ENCODE results near the gene KRT2.

Gene KRT2

GRCh38 chr12:52669426-52669825 is 17.4 kb upstream of the KRT2 start:
- DNase-seq (ENCODE audit: low read depth): no peak
- no peak overlapping the region for H3K4me3 ChIP-seq (ENCODE audit: low read depth, low read length)

GRCh38 chr12:52667931-52668330 is 15.9 kb upstream of the KRT2 start:
- DNase-seq (ENCODE audit: low read depth): no peak
- no peak overlapping the region for H3K4me3 ChIP-seq (ENCODE audit: low read depth, low read length)

- DNase-seq (ENCODE audit: low read depth): no peak
- H3K4me3 ChIP-seq (ENCODE audit: low read depth, low read length): no peak overlapping the region
Observed at GRCh38 chr12:52667509-52667908, 15.5 kb upstream of the KRT2 start.

- DNase-seq (ENCODE audit: low read depth): no peak
- H3K4me3 ChIP-seq (ENCODE audit: low read depth, low read length): no peak overlapping the region
Observed at GRCh38 chr12:52666471-52666870, 14.5 kb upstream of the KRT2 start.

- no peak overlapping the region for H3K4me3 ChIP-seq (ENCODE audit: low read depth, low read length)
- DNase-seq (ENCODE audit: low read depth): no peak
Observed at GRCh38 chr12:52663420-52663819, 11.4 kb upstream of the KRT2 start.

- no peak for DNase-seq (ENCODE audit: low read depth)
- H3K4me3 ChIP-seq (ENCODE audit: low read depth, low read length): no peak overlapping the region
Observed at GRCh38 chr12:52662918-52663229, 10.9 kb upstream of the KRT2 start.

- no peak for DNase-seq (ENCODE audit: low read depth)
- no peak overlapping the region for H3K4me3 ChIP-seq (ENCODE audit: low read depth, low read length)
Observed at GRCh38 chr12:52662093-52662917, 10.3 kb upstream of the KRT2 start.

- no peak overlapping the region for H3K4me3 ChIP-seq (ENCODE audit: low read depth, low read length)
- DNase-seq (ENCODE audit: low read depth): no peak
Observed at GRCh38 chr12:52661668-52662067, 9.7 kb upstream of the KRT2 start.

- no peak overlapping the region for H3K4me3 ChIP-seq (ENCODE audit: low read depth, low read length)
- DNase-seq (ENCODE audit: low read depth): no peak
Observed at GRCh38 chr12:52660934-52661499, 9.0 kb upstream of the KRT2 start.

- DNase-seq (ENCODE audit: low read depth): no peak
- H3K4me3 ChIP-seq (ENCODE audit: low read depth, low read length): no peak overlapping the region
Observed at GRCh38 chr12:52659951-52660350, 7.9 kb upstream of the KRT2 start.

GRCh38 chr12:52659395-52659794 is 7.4 kb upstream of the KRT2 start:
- no peak overlapping the region for H3K4me3 ChIP-seq (ENCODE audit: low read depth, low read length)

GRCh38 chr12:52658196-52658595 is 6.2 kb upstream of the KRT2 start:
- H3K4me3 ChIP-seq (ENCODE audit: low read depth, low read length): no peak overlapping the region
- DNase-seq (ENCODE audit: low read depth): no peak

More at GRCh38 chr12:52659395-52659794, 7.4 kb upstream of the KRT2 start:
- no peak for DNase-seq (ENCODE audit: low read depth)

GRCh38 chr12:52657250-52657902 is 5.4 kb upstream of the KRT2 start:
- DNase-seq (ENCODE audit: low read depth): no peak
- no peak overlapping the region for H3K4me3 ChIP-seq (ENCODE audit: low read depth, low read length)

- DNase-seq (ENCODE audit: low read depth): no peak
- H3K4me3 ChIP-seq (ENCODE audit: low read depth, low read length): no peak overlapping the region
Observed at GRCh38 chr12:52656616-52657015, 4.6 kb upstream of the KRT2 start.

GRCh38 chr12:52655720-52656124 is 3.7 kb upstream of the KRT2 start:
- DNase-seq (ENCODE audit: low read depth): no peak
- H3K4me3 ChIP-seq (ENCODE audit: low read depth, low read length): no peak overlapping the region

- no peak for DNase-seq (ENCODE audit: low read depth)
- no peak overlapping the region for H3K4me3 ChIP-seq (ENCODE audit: low read depth, low read length)
Observed at GRCh38 chr12:52655251-52655650, 3.2 kb upstream of the KRT2 start.

GRCh38 chr12:52650520-52651081 is 1.4 kb downstream of the KRT2 start:
- H3K4me3 ChIP-seq (ENCODE audit: low read depth, low read length): no peak overlapping the region
- no peak for DNase-seq (ENCODE audit: low read depth)

- H3K4me3 ChIP-seq (ENCODE audit: low read depth, low read length): no peak overlapping the region
- no peak for DNase-seq (ENCODE audit: low read depth)
Observed at GRCh38 chr12:52649066-52649465, 2.9 kb downstream of the KRT2 start.

GRCh38 chr12:52648012-52648550 is 3.9 kb downstream of the KRT2 start:
- no peak overlapping the region for H3K4me3 ChIP-seq (ENCODE audit: low read depth, low read length)
- DNase-seq (ENCODE audit: low read depth): no peak

- DNase-seq (ENCODE audit: low read depth): no peak
- H3K4me3 ChIP-seq (ENCODE audit: low read depth, low read length): no peak overlapping the region
Observed at GRCh38 chr12:52647601-52648000, 4.4 kb downstream of the KRT2 start.

All from skeletal muscle cell (primary cell).